Cardiac septum (tissue), 1 donor: ENCODE measurements around the gene ACIN1. TPM values are rescaled to one million over a fixed set of nuclear protein-coding genes. Genes with fewer than 3 reads are reported as not detected.
"Not testable (repeated sequence)": the region's sequence is repeated elsewhere in the genome, so short reads cannot be mapped to it uniquely, and the experiment has no call there.

ENCODE experiments used
- DNase-seq: peaks from one replicate; pipeline ENCODE4 v3.0.0-alpha.2; 2020; ENCODE audit warnings: low spot score
- intact Hi-C: fragments of 100-400 bp; cut with DNase I; formaldehyde crosslinking; loops from one replicate; pipeline ENCODE4 v1.14.0; 2022
- total RNA-seq: library from RNA; stranded (reverse); fragmentation: NEBNext Ultra II Directional; extraction: Animal tissue kit (Norgen Biotek cat#: 25700); gene quantifications from one replicate; pipeline ENCODE4 v1.2.1, GENCODE V29; 2021
- donor health status: DM: no; HTN: no; CAD: no.

Gene ACIN1
- total RNA-seq, 1 donor from 2014 or later = 72.4 TPM

DNA sequence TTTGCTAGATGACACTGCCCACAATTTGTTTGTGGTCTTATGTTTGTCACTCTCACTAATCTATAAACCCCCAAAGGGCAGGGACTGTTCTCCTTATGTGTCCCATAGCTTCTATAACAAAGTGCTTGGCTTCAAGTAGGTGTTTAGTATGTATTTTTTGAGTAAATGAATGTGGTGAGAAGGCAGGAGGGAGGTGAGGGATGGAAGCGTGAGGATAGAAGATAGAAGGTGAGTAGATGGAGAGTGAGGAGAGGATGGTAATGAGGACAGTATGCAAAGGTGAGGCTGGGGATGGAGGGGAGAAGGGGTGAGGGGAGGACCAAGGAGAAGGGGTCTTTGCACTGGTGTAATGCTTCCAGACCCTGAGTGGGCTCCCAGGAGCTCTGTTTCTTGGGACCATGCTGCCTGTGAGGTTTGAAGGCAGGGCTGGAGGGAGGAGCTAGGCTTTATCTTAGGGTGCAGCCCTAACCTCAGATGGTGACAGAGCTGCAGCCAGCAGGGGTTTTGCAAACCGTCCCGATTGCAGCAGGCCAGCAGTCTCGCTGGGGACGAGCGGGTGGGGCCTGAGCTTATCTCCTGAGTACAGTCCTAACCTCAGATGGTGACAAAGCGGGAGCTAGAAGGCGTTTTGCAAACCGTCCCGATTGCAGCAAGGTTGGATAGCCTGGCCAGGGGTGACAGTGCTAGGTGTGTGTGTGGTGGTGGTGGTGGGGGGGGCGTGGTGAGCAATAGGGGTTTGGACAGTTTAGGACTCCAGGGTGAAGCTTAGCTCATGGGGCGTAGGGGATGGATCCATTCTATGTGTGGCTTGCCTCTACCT, 17.6 kb upstream of the ACIN1 start:
- DNase-seq = no peak
- intact Hi-C loops = no loop called here

DNA sequence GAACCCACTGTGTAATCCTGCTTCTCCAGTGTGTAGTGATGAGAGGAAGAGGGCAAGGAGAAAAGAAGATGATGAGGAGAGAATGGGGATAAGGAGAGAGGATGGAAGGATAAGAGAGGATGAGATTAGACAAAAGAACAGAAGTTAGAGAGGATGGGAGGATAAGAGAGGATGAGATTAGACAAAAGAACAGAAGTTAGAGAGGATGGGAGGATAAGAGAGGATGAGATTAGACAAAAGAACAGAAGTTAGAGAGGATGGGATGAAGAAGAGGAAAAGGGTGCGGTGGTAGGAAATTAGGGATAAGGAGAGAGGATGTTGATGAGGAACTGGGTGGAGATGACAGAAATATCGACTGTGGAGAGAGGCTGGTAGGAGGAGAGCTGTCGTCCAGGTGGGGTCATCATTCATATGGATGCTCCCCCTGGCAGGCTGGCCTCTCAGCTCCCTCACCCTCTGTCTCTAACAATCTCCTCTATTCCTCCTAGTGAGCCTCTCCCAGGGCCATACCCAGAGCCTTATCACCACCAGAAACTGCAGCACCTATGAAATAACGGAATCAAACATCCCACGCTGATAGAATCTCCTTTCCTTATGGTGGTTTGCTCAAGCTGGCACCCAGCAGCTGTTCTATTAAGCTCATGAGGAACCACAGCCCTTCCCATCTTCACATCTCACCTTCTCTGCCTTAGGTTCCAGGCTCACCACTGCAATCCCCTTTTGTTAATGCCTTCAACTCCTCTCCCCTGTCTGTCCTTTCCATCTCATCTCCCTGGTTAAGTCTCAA, 15.8 kb upstream of the ACIN1 start:
- no peak for DNase-seq
- intact Hi-C loops = no loop called here

DNA sequence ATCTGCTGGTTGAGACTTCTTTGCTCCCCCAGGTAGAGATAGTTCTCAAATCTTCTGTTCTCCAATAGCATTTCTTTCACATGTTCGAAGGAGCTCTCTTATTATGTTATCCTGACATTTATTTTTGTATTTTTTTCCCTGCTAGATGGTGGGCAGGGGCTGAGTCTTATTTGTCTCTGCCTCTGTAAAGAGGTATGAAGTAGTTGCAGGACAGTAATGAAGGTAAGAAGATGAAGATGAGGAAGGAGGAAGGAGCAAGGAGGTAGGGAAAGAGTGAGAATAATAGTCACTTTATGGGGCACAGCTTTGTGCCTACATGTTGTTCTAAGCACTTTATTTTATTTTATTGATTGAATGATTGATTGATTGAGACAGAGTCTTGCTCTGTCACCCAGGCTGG, 14.8 kb upstream of the ACIN1 start:
- DNase-seq = no peak
- intact Hi-C loops = no loop called here

DNA sequence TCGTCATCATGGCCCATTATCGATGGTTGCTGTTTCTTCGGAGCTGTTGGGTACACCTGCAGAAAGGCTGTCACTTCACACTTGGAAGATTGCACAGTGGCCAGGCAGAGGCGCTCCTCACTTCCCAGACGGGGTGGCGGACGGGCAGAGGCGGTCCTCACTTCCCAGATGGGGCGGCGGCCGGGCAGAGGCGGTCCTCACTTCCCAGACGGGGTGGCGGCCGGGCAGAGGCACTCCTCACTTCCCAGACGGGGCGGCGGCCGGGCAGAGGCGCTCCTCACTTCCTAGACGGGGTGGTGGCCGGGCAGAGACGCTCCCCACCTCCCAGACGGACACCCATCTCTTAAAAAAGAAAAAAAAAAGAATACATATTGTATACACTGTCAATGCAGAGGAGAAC, 13.2 kb upstream of the ACIN1 start:
- intact Hi-C loops, DNase-seq: not testable (repeated sequence)

DNA sequence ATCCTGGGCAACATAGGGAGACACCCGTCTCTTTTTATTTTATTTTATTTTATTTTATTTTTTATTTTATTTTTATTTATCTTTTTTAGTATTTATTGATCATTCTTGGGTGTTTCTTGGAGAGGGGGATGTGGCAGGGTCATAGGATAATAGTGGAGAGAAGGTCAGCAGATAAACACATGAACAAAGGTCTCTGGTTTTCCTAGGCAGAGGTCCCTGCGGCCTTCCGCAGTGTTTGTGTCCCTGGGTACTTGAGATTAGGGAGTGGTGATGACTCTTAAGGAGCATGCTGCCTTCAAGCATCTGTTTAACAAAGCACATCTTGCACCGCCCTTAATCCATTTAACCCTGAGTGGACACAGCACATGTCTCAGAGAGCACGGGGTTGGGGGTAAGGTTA, 12.7 kb upstream of the ACIN1 start:
- DNase-seq = not testable (repeated sequence)

DNA sequence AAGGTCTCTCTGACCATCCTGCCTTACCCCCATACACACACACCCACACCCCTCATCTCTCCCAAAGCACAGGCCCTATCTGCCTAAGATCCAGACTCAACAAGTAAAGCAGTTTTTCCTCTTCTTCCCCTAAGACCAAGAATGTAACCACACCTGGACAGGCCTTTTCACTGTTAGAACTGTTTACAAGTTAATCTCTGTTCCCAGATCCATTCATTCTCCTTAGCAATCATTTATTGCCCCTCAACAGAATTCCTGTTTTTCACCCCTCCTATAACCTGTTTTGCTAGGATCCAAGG, 11.8 kb upstream of the ACIN1 start:
- intact Hi-C loops = no loop called here
- no peak for DNase-seq

More for the DNA sequence above, 12.7 kb upstream of the ACIN1 start:
- intact Hi-C loops = not testable (repeated sequence)

DNA sequence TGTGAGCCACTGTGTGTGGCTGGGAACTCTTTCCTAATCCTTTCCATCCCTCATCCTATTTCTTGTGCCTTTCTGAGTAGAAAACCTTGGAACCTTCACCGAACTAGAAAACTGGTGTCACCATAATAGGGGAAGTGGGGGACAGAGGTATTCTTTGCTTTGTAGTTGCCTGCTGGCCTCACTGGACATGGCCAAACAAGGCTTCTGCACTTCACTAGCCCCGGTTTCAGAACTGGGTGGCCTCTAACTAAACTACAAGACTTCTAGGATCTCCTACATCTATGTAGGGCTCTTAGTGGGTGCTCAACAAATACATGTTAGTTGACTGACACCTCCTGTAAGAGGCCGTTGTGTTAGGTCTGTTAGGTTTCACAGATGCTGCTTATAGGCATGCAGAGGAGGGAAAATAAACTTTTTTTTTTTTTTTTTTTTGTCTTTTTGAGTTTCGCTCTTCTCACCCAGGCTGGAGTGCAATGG, 10.4 kb upstream of the ACIN1 start:
- intact Hi-C loops = no loop called here
- DNase-seq = no peak

DNA sequence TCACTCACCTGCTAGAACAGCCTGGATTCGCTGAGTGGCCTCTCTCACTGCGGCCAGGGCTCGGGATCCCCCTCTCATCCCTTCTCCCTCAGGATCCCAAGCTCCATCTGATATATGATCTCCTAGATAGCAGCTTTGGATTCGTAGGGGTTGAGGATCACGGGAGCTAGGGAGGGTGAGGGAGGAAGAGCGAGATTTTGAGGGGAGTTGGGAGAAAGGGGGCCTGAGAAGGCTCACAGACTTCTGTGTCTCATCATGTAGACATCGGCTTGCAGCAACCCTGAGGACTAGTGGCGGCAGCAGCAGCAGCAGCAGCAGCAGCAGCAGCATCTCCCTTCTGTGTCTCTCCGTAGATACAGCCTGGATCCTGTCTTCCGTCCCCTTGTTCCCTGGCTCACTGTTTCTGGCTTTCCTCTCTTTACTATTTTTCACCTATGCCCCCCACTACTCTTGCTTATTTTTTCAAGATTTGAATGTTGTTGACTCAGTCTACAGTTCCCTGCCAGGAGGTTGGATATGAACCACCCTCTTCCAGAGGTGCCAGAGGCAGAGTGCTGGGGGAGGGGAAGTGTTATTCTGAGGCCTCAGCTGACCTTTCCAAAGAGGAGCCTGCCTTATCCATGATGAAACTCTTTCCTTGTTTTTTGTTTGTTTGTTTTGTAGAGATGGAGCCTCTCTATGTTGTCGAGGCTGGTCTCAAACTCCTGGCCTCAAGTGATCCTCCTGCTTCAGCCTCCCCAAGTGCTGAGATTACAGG, 9.8 kb upstream of the ACIN1 start, which contains the start of gene CIROP:
TSS of gene CIROP (minus strand) at position 399 of the 757 bp plus-strand sequence. CDS start at position 330, 69 bp downstream.
- intact Hi-C loops = no loop called here
- DNase-seq = no peak

DNA sequence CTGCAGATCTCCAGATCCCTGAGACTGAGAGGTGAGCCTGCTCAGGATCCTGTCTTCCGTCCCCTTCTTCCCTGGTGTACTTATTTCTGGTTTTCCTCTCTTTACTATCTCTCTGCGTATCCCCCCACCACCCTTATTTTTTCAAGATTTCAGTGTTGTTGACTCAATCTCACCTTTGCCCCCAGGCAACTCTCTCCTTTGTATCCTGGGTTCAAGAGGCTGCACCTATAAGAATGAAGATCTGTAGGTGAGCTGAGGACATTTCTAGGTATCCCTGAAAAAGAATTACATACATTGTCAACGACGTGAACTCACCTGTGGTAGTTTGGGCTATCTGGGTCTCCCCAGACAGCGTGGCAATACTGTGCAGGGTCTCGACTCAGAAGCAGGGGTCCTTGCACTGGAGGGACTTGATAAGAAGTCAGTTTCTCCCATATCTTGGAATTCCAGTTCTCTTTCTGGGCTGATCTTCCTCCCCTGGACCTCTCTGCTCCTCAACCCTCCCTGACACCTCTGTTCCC, 9.2 kb upstream of the ACIN1 start:
- intact Hi-C loops = no loop called here
- DNase-seq = no peak

DNA sequence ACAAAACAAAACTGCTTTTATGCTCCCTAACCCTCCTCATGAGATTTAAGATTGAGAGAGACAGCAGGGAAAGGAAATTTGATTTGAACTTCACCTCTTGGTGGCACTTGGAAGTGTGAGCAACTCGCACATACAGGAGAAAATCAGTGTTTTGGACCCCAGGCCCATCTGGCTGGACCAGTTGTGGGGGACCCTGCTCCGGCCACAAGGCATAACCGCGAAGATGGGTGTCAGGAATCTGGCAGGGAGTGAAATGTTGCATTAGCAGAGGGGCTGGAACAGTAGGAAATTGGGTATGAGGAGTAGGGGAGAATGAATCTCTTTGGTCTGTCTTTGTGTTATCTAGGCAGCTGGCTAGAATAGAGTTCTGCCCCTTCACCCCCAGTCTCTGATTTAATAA, 8.6 kb upstream of the ACIN1 start:
- no peak for DNase-seq
- intact Hi-C loops = no loop called here

DNA sequence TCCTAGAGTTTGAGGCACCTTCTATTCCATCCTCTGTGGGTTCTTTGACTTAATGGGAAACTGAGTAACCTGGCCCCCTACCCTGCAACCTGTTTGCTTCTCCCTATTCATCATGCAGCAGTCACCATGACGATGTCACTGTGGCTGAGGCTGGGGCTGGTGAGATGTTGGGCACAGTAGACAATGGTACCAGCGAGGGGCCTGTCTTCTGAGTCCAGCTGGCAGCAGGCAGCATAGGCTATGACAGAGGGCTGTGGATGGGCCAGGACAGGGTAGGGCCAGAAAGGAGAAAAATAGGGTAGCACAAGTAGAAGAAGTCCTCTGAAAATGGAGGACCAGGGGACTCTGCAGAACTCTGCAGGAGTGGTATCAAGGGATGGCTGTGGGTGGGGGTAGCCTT, 7.9 kb upstream of the ACIN1 start:
- intact Hi-C loops = no loop called here
- no peak for DNase-seq

DNA sequence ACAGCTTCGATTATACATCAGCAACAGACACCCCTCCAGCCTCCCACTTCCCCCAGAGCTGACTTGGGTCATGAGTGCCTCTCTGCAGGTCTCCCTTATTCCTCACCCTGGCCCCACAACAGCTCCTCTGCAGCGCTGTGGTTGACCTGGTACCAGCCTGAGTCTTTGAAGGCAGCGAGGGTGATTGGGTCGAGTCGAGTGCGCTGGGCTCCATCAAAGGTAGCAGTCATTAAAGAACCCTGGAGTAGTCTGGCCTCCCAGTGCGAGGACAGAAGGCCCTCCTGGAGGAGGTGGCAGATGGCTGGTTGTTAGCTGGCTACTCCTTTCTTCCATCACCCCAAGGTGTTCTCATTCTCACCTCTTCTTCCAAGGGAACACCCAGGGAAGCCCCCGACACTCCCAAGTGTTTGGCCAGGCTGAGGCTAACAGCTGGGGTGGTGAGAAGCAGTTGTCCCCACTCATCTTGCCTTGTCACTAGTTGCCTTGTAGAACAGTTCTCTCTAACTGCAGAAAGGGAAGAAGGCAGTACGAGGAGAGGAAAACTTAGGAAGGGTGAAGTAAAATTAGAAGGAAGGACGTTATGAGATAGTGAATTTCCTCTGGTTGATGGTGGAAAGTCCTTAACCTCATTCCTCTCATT, 7.2 kb upstream of the ACIN1 start:
- intact Hi-C loops = no loop called here
- no peak for DNase-seq

DNA sequence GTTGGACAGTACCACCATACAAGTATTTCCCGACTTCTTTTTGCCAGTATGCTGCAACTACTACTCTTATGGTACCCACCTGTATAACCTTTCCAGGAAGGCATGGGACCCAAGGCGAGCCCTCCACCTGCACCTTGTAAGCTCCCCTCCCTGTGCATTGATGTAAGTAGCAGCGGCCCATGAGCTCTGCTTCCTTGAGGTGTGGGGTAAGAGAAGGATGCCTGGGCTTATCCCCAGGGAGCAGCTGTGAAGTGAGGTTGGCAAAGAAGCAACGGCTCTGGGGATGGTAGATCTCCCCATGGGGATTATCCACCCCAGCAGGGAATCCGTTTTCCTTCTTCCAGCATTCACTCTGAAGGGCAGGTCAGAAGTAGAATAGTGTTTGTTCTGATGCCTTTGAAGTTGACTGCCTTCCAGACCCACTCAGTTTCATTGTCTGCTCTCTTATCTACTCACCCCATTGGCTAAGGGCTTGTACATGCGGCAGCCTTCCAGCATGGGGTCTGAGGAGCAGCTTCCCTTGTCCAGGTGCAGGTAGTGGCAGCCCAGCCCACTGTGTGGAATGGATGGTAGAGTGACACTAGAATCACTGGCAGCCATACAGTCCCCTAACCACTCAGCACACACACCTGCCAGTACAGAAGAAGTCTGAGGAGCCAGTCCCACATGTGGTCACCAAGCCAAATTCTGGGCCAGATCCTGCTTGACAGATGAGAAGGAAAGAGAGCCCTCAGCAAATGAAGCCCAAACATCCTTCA, 6.5 kb upstream of the ACIN1 start:
- no peak for DNase-seq
- intact Hi-C loops = no loop called here

DNA sequence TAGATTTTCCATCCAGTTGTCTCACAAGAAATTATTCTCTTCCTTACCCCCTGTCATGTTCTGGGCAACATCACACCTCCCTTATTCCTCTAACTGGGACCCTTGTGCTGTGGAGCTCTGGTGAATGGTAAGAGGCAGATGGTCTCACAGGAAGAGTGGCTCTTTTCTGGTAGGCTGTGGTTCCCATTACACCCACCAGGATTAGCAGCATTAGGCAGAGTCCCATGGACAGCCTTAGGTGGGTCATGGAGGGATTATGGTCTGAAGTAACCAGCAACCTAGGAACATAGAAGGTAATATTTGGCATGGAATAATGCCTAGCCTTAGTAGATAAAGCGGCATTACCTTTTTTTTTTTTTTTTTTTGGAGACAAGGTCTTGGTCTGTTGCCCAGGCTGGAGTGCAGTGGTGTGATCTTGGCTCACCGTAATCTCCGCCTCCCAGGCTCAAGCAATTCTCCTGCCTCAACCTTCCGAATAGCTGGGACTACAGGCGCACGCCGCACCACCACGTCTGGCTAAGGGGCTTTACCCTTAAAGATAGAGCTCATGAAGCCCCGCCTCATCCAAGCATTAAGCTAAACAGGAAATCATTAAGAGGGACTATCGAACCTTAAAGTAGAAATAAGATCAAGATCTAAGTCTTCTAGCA, 4.4 kb upstream of the ACIN1 start:
- intact Hi-C loops = loop anchor here (10.0 kb wide), 2 partner anchors 205 to 455 kb away; partner anchors contain the start of genes BCL2L2, PPP1R3E, THTPA and ZFHX2
- DNase-seq = no peak

DNA sequence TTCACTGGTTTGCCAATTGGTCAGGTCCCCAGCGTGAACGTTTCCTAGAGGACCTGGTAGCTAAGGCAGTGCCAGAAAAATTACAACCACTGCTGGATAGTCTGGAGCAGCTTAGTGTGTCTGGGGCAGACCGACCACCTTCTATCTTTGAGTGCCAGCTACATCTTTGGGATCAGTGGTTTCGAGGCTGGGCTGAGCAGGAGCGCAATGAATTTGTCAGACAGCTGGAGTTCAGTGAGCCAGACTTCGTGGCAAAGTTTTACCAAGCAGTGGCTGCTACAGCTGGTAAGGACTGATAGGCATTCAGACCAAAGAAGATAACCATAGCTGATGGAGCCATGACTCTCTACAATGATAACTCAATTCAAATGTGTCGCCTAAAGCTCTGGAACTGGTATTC, 2.9 kb upstream of the ACIN1 start:
- DNase-seq = no peak
- intact Hi-C loops = loop anchor here (10.0 kb wide), 2 partner anchors 207 to 457 kb away; partner anchors contain the start of genes BCL2L2, PPP1R3E, THTPA and ZFHX2

DNA sequence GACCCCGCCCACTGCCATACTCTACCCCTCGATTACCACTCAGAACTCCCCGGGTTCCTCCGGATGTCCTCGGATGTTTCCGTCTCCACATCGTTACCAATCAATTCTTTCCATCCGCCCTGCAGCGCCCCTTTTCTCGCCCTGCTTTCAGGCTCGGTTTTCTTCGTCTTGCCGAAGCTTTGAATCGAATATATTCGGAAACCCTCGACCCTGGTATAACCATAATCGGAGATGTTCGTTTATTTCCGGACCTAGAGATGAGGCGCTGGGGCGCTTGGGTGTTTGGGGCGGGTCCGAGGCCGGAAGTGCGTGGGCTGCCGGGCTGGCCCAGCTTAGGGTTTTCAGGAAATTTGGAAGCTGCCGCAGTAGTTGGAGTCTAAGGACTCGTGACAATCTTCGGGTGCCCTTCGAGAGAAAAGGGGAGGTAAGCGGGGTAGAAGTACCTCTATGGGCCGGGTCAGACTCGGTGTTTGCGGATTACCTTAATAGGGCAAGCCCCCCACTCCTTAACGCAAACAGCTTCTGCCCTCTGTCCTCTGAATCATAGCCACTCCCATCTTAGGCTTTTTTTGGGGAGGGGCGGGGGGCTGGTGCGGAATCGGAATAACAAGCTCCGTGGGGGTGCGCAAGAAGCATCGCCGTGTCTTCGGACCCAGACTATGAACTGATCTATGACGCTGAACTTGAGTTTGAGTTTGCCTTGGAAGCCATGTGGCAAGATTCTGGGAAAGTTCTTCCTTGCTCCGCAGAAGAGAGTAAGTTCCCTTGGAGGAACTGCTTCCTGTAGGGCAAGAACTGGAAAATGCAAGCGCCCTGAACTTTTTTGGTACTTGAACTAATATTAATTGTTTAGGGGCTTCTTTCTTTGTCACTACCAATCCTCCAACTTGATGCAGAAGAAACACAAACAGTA, 516 bp upstream of the ACIN1 start, which contains the start of gene C14orf119:
TSS of gene C14orf119 (plus strand) at position 310 of the 913 bp plus-strand sequence. CDS start 2,154 bp downstream, outside the sequence.
- peak; percentile 100 for DNase-seq
- intact Hi-C loops = loop anchor here (10.0 kb wide), 2 partner anchors 209 to 459 kb away; partner anchors contain the start of genes BCL2L2, PPP1R3E, THTPA and ZFHX2
